Rectal smooth muscle tissue (tissue), 1 donor: ENCODE results near the gene YTHDF1.

Experiments used
- H3K27ac ChIP-seq: one replicate; pipeline ENCODE4 v1.7.0; 2013; ENCODE audit warnings: low read depth, low read length, inconsistent platforms
- H3K27me3 ChIP-seq: one replicate; pipeline ENCODE4 v1.7.0; 2013; ENCODE audit warnings: low read length; ENCODE audit not compliant: control insufficient read depth, insufficient read depth
- H3K36me3 ChIP-seq: one replicate; pipeline ENCODE4 v1.7.0; 2013; ENCODE audit warnings: low read length; ENCODE audit not compliant: control insufficient read depth, insufficient read depth
- H3K4me1 ChIP-seq: one replicate; pipeline ENCODE4 v1.7.0; 2013; ENCODE audit warnings: low read length; ENCODE audit not compliant: control insufficient read depth, insufficient read depth
- H3K4me3 ChIP-seq: one replicate; pipeline ENCODE4 v1.7.0; 2013; ENCODE audit warnings: low read length
- H3K9ac ChIP-seq: one replicate; pipeline ENCODE4 v1.7.0; 2013; ENCODE audit warnings: low read length

YTHDF1 gene

DNA sequence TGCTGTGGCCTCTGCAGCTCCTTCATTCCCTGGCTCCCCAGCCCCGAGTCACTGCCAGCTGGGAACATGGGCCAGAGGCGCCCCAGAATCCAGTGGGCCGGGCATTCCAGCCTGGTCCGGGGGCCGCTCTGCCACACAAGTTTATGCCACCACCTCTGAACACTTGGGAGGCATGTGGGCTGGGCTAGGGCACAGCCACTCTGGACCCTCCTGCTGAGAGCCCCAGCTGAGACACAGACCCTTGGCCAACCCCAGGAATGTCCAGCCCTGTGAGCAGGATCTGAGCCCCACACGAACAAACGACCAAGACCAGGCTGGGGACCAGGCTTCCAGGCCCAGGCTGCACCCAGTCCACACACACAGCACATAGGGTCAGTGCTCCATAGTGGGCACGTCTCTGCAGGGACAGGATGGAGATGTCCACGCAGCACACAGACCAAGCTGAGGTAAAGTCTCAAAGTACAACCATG lies 33.0 kb downstream of the YTHDF1 start:
- H3K27me3 ChIP-seq: peaks cover 26% of the 10 kb centered on the region
- H3K4me3 ChIP-seq: no peak overlapping the region
- H3K4me1 ChIP-seq: no peaks in the 10 kb centered on the region
- no peak overlapping the region for H3K9ac ChIP-seq
- no peaks in the 10 kb centered on the region for H3K36me3 ChIP-seq
- H3K27ac ChIP-seq: no peak overlapping the region

- Histone ChIP-seq H3K4me1 (no peaks in the 10 kb centered on the region), H3K27ac (no peak overlapping the region), H3K4me3 (no peak overlapping the region), H3K9ac (no peak overlapping the region), H3K36me3 (no peaks in the 10 kb centered on the region), H3K27me3 (peaks cover 28% of the 10 kb centered on the region)
These were observed 33.5 kb downstream of the YTHDF1 start for GRCh38 chr20:63182425-63182824.

DNA sequence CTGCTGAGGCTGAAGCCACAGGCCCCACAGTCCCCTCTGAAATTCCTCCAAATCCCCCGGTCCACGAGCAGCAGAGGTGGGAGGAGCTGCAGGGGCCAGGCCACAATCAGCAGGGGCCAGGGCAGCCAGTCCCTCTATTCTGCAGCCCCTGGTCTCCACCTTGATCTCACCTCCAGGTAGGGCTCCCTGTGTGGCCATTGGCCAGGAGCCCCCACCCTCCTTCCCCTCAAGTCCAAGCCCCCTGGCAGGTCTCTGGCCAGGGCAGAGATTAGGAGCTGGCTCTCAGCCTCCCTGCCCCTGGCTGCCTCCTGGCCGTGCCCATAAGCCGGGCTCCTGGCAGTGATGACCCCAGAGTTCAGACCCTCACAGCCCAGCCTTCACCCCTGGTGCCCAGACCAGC lies 34.7 kb downstream of the YTHDF1 start:
- no peak overlapping the region for H3K9ac ChIP-seq
- no peaks in the 10 kb centered on the region for H3K36me3 ChIP-seq
- no peak overlapping the region for H3K27ac ChIP-seq
- no peak overlapping the region for H3K4me3 ChIP-seq
- H3K4me1 ChIP-seq: no peaks in the 10 kb centered on the region
- peaks cover 38% of the 10 kb centered on the region for H3K27me3 ChIP-seq

- Histone ChIP-seq H3K27me3 (peaks cover 42% of the 10 kb centered on the region), H3K4me3 (no peak overlapping the region), H3K36me3 (no peaks in the 10 kb centered on the region), H3K4me1 (no peaks in the 10 kb centered on the region), H3K27ac (no peak overlapping the region), H3K9ac (no peak overlapping the region)
These were observed 35.3 kb downstream of the YTHDF1 start for GRCh38 chr20:63180569-63181185.

DNA sequence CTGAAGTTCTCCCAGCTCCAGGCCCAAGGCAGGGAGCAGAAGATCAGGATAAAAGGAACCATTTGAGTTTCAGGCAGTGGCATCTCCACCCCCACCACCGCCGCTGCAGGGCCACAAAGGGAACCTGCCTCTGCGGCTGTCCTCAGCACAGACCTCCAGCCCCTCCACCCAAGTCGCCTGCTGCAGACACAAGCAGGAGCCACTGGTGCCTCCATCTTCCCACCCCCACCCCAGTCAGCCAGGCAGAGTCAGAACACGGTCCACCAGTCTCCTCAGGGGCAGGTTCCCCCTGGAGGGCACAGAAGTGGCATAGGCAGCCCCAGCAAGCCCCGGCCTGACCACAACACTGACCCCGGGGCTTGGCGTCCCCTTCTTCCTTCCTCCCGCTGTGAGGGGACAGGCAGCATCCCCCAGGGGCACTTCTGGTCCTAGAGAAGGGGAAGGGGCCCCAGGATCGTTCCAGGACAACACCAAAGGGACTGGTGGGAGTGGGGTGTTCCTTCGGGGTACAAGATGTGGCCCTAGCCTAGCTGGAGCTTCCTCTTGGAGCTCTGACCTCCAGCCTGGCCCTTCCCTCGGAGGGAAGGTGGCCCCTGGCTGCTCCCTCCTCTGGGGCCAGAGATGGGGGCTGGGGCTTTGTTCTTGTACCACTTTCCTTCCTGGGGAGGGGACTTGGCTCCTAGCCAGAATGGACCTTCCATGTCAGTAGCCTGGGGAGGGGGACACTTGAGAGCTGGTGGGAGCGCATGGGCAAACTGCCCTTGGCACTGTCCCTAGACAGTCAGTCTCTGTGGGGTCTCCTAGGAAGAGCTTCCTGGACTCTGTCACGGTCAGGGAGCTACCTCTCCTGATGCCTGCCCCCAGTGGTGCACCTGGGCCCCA lies 36.0 kb downstream of the YTHDF1 start:
- Histone ChIP-seq H3K4me3 (no peak overlapping the region), H3K36me3 (no peaks in the 10 kb centered on the region), H3K27ac (no peak overlapping the region), H3K4me1 (no peaks in the 10 kb centered on the region), H3K9ac (no peak overlapping the region), H3K27me3 (peaks cover 42% of the 10 kb centered on the region)

- peak overlapping the region; percentile 52 for H3K4me3 ChIP-seq
- H3K27ac ChIP-seq: no peak overlapping the region
- no peak overlapping the region for H3K9ac ChIP-seq
- H3K27me3 ChIP-seq: peaks cover 48% of the 10 kb centered on the region
- H3K4me1 ChIP-seq: no peaks in the 10 kb centered on the region
- no peaks in the 10 kb centered on the region for H3K36me3 ChIP-seq
These were observed 36.8 kb downstream of the YTHDF1 start for GRCh38 chr20:63178889-63179686.

GRCh38 chr20:63178446-63178820 lies 37.5 kb downstream of the YTHDF1 start:
- H3K4me3 ChIP-seq: no peak overlapping the region
- no peaks in the 10 kb centered on the region for H3K4me1 ChIP-seq
- no peaks in the 10 kb centered on the region for H3K36me3 ChIP-seq
- no peak overlapping the region for H3K27ac ChIP-seq
- H3K9ac ChIP-seq: no peak overlapping the region
- peaks cover 54% of the 10 kb centered on the region for H3K27me3 ChIP-seq

DNA sequence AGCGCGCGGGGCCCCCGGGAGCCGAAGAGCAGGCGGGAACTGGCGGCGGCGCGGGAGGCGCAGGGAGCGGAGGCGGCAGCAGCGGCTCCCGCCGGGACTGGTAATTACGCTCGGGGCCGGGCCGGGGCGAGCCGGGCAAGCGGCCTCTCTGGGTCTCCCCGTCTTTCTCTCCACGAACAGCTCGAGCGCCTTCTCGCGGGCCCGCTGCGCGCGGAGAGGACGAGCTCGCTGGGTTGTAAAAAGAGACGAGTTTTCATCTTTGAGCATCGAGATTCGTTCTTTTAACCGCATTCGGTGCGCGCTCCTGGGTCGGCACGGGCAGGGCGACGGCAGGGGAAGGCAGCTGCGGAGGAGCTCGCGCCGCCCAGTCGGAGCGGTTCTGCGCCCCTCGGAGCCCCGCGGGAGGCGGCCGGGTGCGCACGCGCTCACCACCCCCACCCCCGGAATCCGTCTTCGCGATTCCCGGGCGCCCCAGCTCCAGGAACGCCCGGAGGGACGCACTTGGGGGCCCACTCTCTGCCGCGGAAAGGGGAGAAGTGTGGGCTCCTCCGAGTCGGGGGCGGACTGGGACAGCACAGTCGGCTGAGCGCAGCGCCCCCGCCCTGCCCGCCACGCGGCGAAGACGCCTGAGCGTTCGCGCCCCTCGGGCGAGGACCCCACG lies 38.0 kb downstream of the YTHDF1 start:
- H3K27me3 ChIP-seq: peaks cover 56% of the 10 kb centered on the region
- H3K27ac ChIP-seq: no peak overlapping the region
- no peaks in the 10 kb centered on the region for H3K36me3 ChIP-seq
- no peak overlapping the region for H3K9ac ChIP-seq
- no peaks in the 10 kb centered on the region for H3K4me1 ChIP-seq
- no peak overlapping the region for H3K4me3 ChIP-seq

DNA sequence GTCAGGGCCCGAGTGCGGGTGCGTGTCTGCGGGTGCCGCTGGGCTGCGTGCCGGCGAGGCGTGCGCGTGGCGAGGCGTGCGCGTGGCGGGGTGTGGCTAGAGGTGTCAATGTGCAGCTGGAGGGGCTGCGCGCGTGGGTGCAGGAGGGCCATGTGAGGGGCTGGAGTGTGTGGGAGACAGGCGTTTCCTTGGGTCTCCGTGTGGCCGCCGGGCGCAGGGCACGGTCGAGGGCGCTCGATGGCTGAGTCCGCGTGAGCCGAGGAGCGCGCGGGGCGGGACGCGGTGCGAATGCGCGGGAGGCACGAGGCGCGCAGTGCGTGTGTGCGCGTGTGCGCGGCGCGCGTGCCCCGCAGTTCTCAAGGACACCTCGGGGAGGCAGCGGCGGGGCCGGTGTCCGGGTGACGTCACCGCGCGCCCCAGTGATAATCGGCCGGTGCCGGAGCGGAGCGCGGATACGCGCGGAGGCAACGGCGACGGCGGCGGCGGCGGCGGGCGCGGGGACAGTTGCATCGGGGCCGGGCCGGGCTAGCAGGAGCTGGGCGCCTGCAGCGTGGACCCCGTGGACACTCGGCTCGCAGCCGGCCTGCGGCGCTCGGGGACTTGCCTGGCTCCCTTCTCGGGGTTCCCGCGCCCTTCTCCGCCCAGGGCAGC lies 38.7 kb downstream of the YTHDF1 start:
- no peak overlapping the region for H3K27ac ChIP-seq
- no peaks in the 10 kb centered on the region for H3K36me3 ChIP-seq
- no peak overlapping the region for H3K4me3 ChIP-seq
- H3K4me1 ChIP-seq: no peaks in the 10 kb centered on the region
- H3K9ac ChIP-seq: no peak overlapping the region
- H3K27me3 ChIP-seq: peaks cover 61% of the 10 kb centered on the region

- H3K27me3 ChIP-seq: peaks cover 61% of the 10 kb centered on the region
- H3K36me3 ChIP-seq: no peaks in the 10 kb centered on the region
- H3K9ac ChIP-seq: no peak overlapping the region
- no peaks in the 10 kb centered on the region for H3K4me1 ChIP-seq
- no peak overlapping the region for H3K27ac ChIP-seq
- no peak overlapping the region for H3K4me3 ChIP-seq
These were observed 39.4 kb downstream of the YTHDF1 start for GRCh38 chr20:63176427-63177133.

GRCh38 chr20:63176034-63176426 lies 39.9 kb downstream of the YTHDF1 start:
- peaks cover 58% of the 10 kb centered on the region for H3K27me3 ChIP-seq
- H3K27ac ChIP-seq: no peak overlapping the region
- no peak overlapping the region for H3K9ac ChIP-seq
- H3K36me3 ChIP-seq: no peaks in the 10 kb centered on the region
- H3K4me1 ChIP-seq: no peaks in the 10 kb centered on the region
- H3K4me3 ChIP-seq: no peak overlapping the region
